Endothelial cell of umbilical vein (primary cell): Measurements from ENCODE around the gene CDT1. TPM values are rescaled to one million over a fixed set of nuclear protein-coding genes. Genes with fewer than 3 reads are reported as not detected.

Experiments
- BruUV-seq: library from RNA; stranded (reverse); fragments of 400-500 nt; replicated peaks from 2 replicates; lab custom pipeline; 2021; lab: Mats Ljungman, UMichigan
- CTCF ChIA-PET: fragments of 300-600, 350-600 bp; sonication (Branson Sonifier 250); formaldehyde crosslinking; loops from one replicate; lab custom pipeline; 2021; ENCODE audit warnings: antibody characterized with exemption, inconsistent platforms; lab: Charles Lee
- POLR2A ChIA-PET: fragments of 300-600, 350-600 bp; sonication (Branson Sonifier 250); formaldehyde crosslinking; loops from one replicate; lab custom pipeline; 2021; ENCODE audit warnings: antibody characterized with exemption, inconsistent platforms; lab: Charles Lee
- DNase-seq: peaks from one replicate; pipeline ENCODE4 v3.0.0-alpha.2; 2011; ENCODE audit warnings: low read depth, low spot score
- FAIRE-seq: peaks from 2 replicates; lab custom pipeline; 2011; peaks lifted over from hg19 to GRCh38; lab: Jason Lieb, UNC
- H2AFZ ChIP-seq: 2 replicates; pipeline ENCODE4 v1.6.0; 2012; ENCODE audit warnings: low read depth, low read length, control low read depth, inconsistent platforms
- H3K27ac ChIP-seq: 2 replicates; pipeline ENCODE4 v1.5.1; 2011; ENCODE audit warnings: low read depth, mild to moderate bottlenecking, control low read depth, low read length, moderate library complexity; ENCODE audit not compliant: insufficient read depth
- H3K27me3 ChIP-seq, 2 experiments: 2 replicates each; pipeline versions ENCODE4 v1.6.0 to v1.6.1; 2011; ENCODE audit warnings: low read length in 2 of 2, mixed read lengths in 1 of 2; ENCODE audit not compliant: control insufficient read depth in 2 of 2, insufficient read depth in 2 of 2
- H3K36me3 ChIP-seq, 2 experiments: 2 replicates in 1 of 2; 3 replicates in 1 of 2; pipeline ENCODE4 v1.5.1; 2011; ENCODE audit warnings: low read length in 2 of 2, mild to moderate bottlenecking in 1 of 2, moderate library complexity in 1 of 2; ENCODE audit not compliant: control insufficient read depth in 2 of 2, insufficient read depth in 2 of 2; ENCODE audit errors: extremely low read depth in 1 of 2
- H3K4me1 ChIP-seq: 3 replicates; pipeline ENCODE4 v1.5.1; 2011; ENCODE audit warnings: mild to moderate bottlenecking, low read length; ENCODE audit not compliant: control insufficient read depth, insufficient read depth; ENCODE audit errors: extremely low read depth
- H3K4me2 ChIP-seq: 2 replicates; pipeline ENCODE4 v1.6.1; 2011; ENCODE audit warnings: low read length, control low read depth, mixed read lengths; ENCODE audit not compliant: insufficient read depth
- H3K4me3 ChIP-seq, 3 experiments: fragments of 200-600 bp in 1 of 3; sonication (generic), shearing (Covaris generic) in 1 of 3; replicated peaks in 1 of 3; 2 replicates each; pipeline ENCODE4 v1.5.1; 2011 to 2016; ENCODE audit warnings: control low read depth in 3 of 3, low read length in 3 of 3, mild to moderate bottlenecking in 2 of 3, inconsistent platforms in 1 of 3, low read depth in 1 of 3, moderate library complexity in 1 of 3; ENCODE audit not compliant: insufficient read depth in 1 of 3
- H3K79me2 ChIP-seq: 2 replicates; pipeline ENCODE4 v1.6.0; 2012; ENCODE audit warnings: low read length, inconsistent platforms; ENCODE audit not compliant: control insufficient read depth, insufficient read depth
- H3K9ac ChIP-seq: replicated peaks from 2 replicates; pipeline ENCODE3; 2011; ENCODE audit warnings: low read length, control low read depth; ENCODE audit not compliant: insufficient read depth; ENCODE audit errors: extremely low read depth
- H3K9me1 ChIP-seq: replicated peaks from 3 replicates; pipeline ENCODE4 v1.6.0; 2011; ENCODE audit warnings: mild to moderate bottlenecking, low read length; ENCODE audit not compliant: control insufficient read depth, insufficient read depth; ENCODE audit errors: extremely low read depth
- H3K9me3 ChIP-seq: replicated peaks from 2 replicates; pipeline ENCODE4 v1.5.1; 2012; ENCODE audit warnings: low read length, inconsistent platforms; ENCODE audit not compliant: control insufficient read depth, insufficient read depth
- H4K20me1 ChIP-seq: replicated peaks from 2 replicates; pipeline ENCODE3; 2011; ENCODE audit warnings: mild to moderate bottlenecking, low read length; ENCODE audit not compliant: control insufficient read depth, insufficient read depth; ENCODE audit errors: extremely low read depth
- EZH2 ChIP-seq: IDR thresholded peaks from 2 replicates; pipeline ENCODE4 v1.6.1; 2012; ENCODE audit warnings: borderline replicate concordance, low read depth, mild to moderate bottlenecking, moderate library complexity, low read length, inconsistent platforms; ENCODE audit not compliant: severe bottlenecking
- FOS ChIP-seq: IDR thresholded peaks from 2 replicates; pipeline ENCODE4 v1.6.1; 2011; ENCODE audit warnings: mild to moderate bottlenecking, low read length, moderate library complexity, borderline replicate concordance; ENCODE audit not compliant: insufficient read depth
- GATA2 ChIP-seq: IDR thresholded peaks from 2 replicates; pipeline ENCODE4 v1.7.0; 2011; ENCODE audit warnings: low read depth, mild to moderate bottlenecking, moderate library complexity, mixed read lengths, low read length; ENCODE audit not compliant: insufficient read length, insufficient read depth
- JUN ChIP-seq: IDR thresholded peaks from 2 replicates; pipeline ENCODE4 v1.6.1; 2011; ENCODE audit warnings: borderline replicate concordance, low read depth; ENCODE audit not compliant: insufficient read length, insufficient read depth
- MYC ChIP-seq: IDR thresholded peaks from one replicate; pipeline ENCODE4 v1.6.1; 2011; ENCODE audit warnings: mild to moderate bottlenecking, low read depth, low read length
- POLR2A ChIP-seq: IDR thresholded peaks from 2 replicates; pipeline ENCODE4 v1.6.1; 2012; ENCODE audit warnings: low read depth, mild to moderate bottlenecking, control low read depth, low read length
- POLR2AphosphoS5 ChIP-seq: IDR thresholded peaks from 2 replicates; pipeline ENCODE4 v1.6.1; 2012; ENCODE audit warnings: low read depth, mild to moderate bottlenecking, control low read depth, low read length, moderate library complexity; ENCODE audit not compliant: insufficient read depth
- dilution Hi-C: fragments of 300-500 bp; cut with MboI; formaldehyde crosslinking; loops from one replicate; pipeline ENCODE4 v1.15.0; 2019; ENCODE audit warnings: low sequenced_read_pairs; ENCODE audit not compliant: extremely low pct_ligation_motif_present
- intact Hi-C: fragments of 100-400 bp; cut with micrococcal nuclease; formaldehyde crosslinking; loops from one replicate; pipeline ENCODE4 v1.10.0; 2022
- polyA plus RNA-seq, 4 experiments: library from polyadenylated mRNA; depleted of rRNA in 3 of 4; stranded (reverse) in 3 of 4; unstranded in 1 of 4; fragments of >200 nt; gene quantifications; 2 replicates each; pipeline versions ENCODE4 v1.2.1 to v1.2.3, GENCODE V29; 2011 to 2012; ENCODE audit warnings: missing spikeins in 1 of 4
- total RNA-seq: library from RNA; stranded (reverse); gene quantifications from 2 replicates; pipeline ENCODE4 v1.2.3, GENCODE V29; 2021
- TF ChIP-seq, protein P1 (sequence below), 2 donors: IDR thresholded peaks; 1 replicate in 1 of 2; 2 replicates in 1 of 2; pipeline ENCODE4 v1.5.1; 2011; ENCODE audit warnings: low read length in 2 of 2, mild to moderate bottlenecking in 2 of 2, moderate library complexity in 2 of 2, control low read depth in 1 of 2, inconsistent platforms in 1 of 2, low read depth in 1 of 2; ENCODE audit not compliant: insufficient read depth in 1 of 2; ENCODE audit errors: extremely low read depth in 1 of 2
- TF ChIP-seq, protein P2 (sequence below): IDR thresholded peaks from 2 replicates; pipeline ENCODE4 v1.6.1; 2011; ENCODE audit not compliant: insufficient read depth, insufficient read length

The CDT1 gene
- total and polyA plus RNA-seq, 2 donors (not counting 3 experiments of a cell fraction or from before 2014, with no cell fraction given), result 15.6 to 30.6 TPM

DNA sequence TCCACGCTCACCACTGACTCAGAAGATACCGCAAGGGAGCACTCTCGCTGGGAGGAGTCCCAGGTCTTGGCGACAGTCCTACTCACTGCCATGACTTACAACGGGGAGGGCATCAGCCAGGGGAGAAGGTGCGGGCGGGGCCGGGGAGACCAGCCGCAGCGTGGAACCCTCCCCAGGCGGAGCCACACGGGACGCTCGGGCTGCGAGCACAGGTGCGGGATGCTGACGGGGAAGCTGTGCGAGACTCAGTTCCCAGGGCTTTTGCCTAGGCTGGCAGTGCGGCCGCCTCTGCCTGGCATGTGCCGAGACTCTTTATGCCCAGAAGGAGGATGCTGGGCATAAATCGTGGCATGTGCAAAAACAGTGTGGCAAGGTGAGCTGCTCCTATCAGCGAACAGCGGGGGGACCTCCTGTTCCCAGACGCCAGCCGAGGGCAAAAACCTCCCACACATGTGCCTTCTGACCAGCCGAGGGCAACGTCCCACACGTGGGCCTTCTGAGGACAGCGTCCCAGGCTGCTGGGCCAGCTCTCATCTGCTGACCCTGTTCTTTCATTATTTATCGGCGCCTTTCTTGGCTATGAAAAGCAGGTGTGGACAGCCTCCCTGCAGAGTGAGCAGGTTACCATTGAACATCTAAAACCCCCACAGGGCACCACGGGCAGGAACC lies 47.1 kb downstream of the CDT1 start:
- dilution Hi-C loops (no loop called here), intact Hi-C loops (no loop called here)
- H3K9me3 ChIP-seq, result no peaks in the 10 kb centered on the region
- no peaks in the 10 kb centered on the region for H3K4me1 ChIP-seq
- TF ChIP-seq POLR2AphosphoS5 (no peak), POLR2A (no peak), FOS (no peak), EZH2 (no peak), MYC (no peak), JUN (no peak), GATA2 (no peak)
- TF ChIP-seq, protein P1, sequence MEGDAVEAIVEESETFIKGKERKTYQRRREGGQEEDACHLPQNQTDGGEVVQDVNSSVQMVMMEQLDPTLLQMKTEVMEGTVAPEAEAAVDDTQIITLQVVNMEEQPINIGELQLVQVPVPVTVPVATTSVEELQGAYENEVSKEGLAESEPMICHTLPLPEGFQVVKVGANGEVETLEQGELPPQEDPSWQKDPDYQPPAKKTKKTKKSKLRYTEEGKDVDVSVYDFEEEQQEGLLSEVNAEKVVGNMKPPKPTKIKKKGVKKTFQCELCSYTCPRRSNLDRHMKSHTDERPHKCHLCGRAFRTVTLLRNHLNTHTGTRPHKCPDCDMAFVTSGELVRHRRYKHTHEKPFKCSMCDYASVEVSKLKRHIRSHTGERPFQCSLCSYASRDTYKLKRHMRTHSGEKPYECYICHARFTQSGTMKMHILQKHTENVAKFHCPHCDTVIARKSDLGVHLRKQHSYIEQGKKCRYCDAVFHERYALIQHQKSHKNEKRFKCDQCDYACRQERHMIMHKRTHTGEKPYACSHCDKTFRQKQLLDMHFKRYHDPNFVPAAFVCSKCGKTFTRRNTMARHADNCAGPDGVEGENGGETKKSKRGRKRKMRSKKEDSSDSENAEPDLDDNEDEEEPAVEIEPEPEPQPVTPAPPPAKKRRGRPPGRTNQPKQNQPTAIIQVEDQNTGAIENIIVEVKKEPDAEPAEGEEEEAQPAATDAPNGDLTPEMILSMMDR (IDR thresholded peaks at IDR 0.05; ENCODE audit: extremely low read depth in 1 of 2, insufficient read depth in 1 of 2, low read depth in 1 of 2, low read length in 2 of 2), result no peak
- TF ChIP-seq, protein P2, sequence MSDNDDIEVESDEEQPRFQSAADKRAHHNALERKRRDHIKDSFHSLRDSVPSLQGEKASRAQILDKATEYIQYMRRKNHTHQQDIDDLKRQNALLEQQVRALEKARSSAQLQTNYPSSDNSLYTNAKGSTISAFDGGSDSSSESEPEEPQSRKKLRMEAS, result no peak
- no peak for FAIRE-seq
- ChIA-PET CTCF (no interaction called here), POLR2A (no interaction called here)
- no peak overlapping the region for H3K27ac ChIP-seq
- H3K36me3 ChIP-seq, result peaks cover 0 to 5% of the 10 kb centered on the region in 2 experiments
- H4K20me1 ChIP-seq, result no peaks in the 10 kb centered on the region
- no peak for DNase-seq
- H3K4me3 ChIP-seq, result no peak overlapping the region
- H3K9ac ChIP-seq, result no peak overlapping the region
- BruUV-seq, result no TSS peak
- H3K27me3 ChIP-seq, result no peaks in the 10 kb centered on the region
- H3K9me1 ChIP-seq, result no peaks in the 10 kb centered on the region
- H3K4me2 ChIP-seq, result no peak overlapping the region
- no peak overlapping the region for H2AFZ ChIP-seq
- no peaks in the 10 kb centered on the region for H3K79me2 ChIP-seq
